Hepatocyte (in vitro differentiated cells): ENCODE measurements around the gene UBXN7.
"Not testable (repeated sequence)": the region's sequence is repeated elsewhere in the genome, so short reads cannot be mapped to it uniquely, and the experiment has no call there.

Experiments used
- CTCF ChIP-seq: fragments of 200-600 bp; sonication (generic); IDR thresholded peaks from 2 replicates; pipeline ENCODE4 v1.5.1; 2016; ENCODE audit warnings: antibody characterized with exemption, mild to moderate bottlenecking; ENCODE audit not compliant: poor library complexity
- EZH2 ChIP-seq: fragments of 200-600 bp; sonication (generic); IDR thresholded peaks from 2 replicates; pipeline ENCODE4 v1.6.1; 2016; ENCODE audit warnings: antibody characterized with exemption, mild to moderate bottlenecking, borderline replicate concordance

DNA sequence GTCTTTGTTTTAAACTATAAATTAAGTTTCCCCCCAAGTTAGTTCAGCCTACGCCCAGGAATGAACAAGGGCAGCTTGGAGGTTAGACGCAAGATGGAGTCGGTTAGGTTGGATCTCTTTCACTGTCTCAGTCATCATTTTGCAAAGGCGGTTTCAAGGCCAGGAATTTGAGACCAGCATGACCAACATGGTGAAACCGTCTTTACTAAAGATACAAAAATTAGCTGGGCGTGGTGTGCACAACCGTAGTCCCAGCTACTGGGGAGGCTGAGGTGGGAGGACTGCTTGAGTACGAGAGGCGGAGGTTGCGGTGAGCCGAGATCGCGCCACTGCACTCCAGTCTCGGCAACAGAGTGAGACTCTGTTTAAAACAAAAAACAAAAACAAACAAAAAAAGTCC, 88.3 kb downstream of the UBXN7 start:
- not testable (repeated sequence) for TF ChIP-seq CTCF, EZH2
